HepG2 (cell line): Measurements from ENCODE around the gene IER2. TPM values are rescaled to one million over a fixed set of nuclear protein-coding genes. Genes with fewer than 3 reads are reported as not detected.

Experiments
- ARID5B ChIP-seq: IDR thresholded peaks from 2 replicates; pipeline ENCODE4 v1.4.0; 2020; ENCODE audit warnings: mild to moderate bottlenecking, missing genetic modification reagents
- GFI1 ChIP-seq: sonication (generic); formaldehyde crosslinking; IDR thresholded peaks from 2 replicates; pipeline ENCODE4 v1.5.0; 2020; ENCODE audit warnings: missing genetic modification reagents, mild to moderate bottlenecking, borderline replicate concordance
- KAT2B ChIP-seq: fragments of 150-350 bp; IDR thresholded peaks from 2 replicates; pipeline ENCODE4 v1.6.1; 2014; ENCODE audit warnings: low read depth, low read length, borderline replicate concordance
- KDM5B ChIP-seq: sonication (generic); formaldehyde crosslinking; IDR thresholded peaks from 2 replicates; pipeline ENCODE4 v1.4.0; 2020; ENCODE audit warnings: missing genetic modification reagents, mild to moderate bottlenecking, borderline replicate concordance
- PBX2 ChIP-seq: IDR thresholded peaks from 2 replicates; pipeline ENCODE4 v1.6.1; 2016; ENCODE audit warnings: control low read depth
- SRSF4 ChIP-seq: fragments of 200-400 bp; formaldehyde crosslinking; IDR thresholded peaks from one replicate; pipeline ENCODE4 v1.6.1; 2018; ENCODE audit warnings: mild to moderate bottlenecking, low read depth, low read length, moderate library complexity; ENCODE audit not compliant: poor library complexity, severe bottlenecking
- STAT6 ChIP-seq: sonication (generic); formaldehyde crosslinking; IDR thresholded peaks from 2 replicates; pipeline ENCODE4 v1.4.0; 2020; ENCODE audit warnings: missing genetic modification reagents, mild to moderate bottlenecking, borderline replicate concordance
- THAP9 ChIP-seq: sonication (generic); formaldehyde crosslinking; IDR thresholded peaks from 2 replicates; pipeline ENCODE4; 2020; ENCODE audit warnings: missing genetic modification reagents, mild to moderate bottlenecking, borderline replicate concordance
- THRA ChIP-seq: sonication (generic); formaldehyde crosslinking; IDR thresholded peaks from 2 replicates; pipeline ENCODE4 v1.4.0; 2020; ENCODE audit warnings: missing genetic modification reagents, borderline replicate concordance
- ZNF564 ChIP-seq: sonication (generic); formaldehyde crosslinking; IDR thresholded peaks from 2 replicates; pipeline ENCODE4 v1.8.1; 2023; ENCODE audit warnings: mild to moderate bottlenecking, missing genetic modification reagents
- ZNF816 ChIP-seq: sonication (generic); formaldehyde crosslinking; IDR thresholded peaks from 2 replicates; pipeline ENCODE4 v1.8.0; 2022; ENCODE audit warnings: missing genetic modification reagents, mild to moderate bottlenecking, borderline replicate concordance
- polyA plus RNA-seq, 8 experiments: library from polyadenylated mRNA; depleted of rRNA in 3 of 8; stranded (reverse) in 7 of 8; unstranded in 1 of 8; fragments of >200 nt; fragmentation: Illumina TruSeq in 4 of 8; extraction: Trizol in 4 of 8; gene quantifications; 2 replicates each; pipeline versions ENCODE4 v1.2.1 to v1.2.3, GENCODE V29; 2011 to 2016; ENCODE audit warnings: low read depth in 4 of 8, missing spikeins in 1 of 8, mixed read lengths in 1 of 8; ENCODE audit not compliant: insufficient read depth in 1 of 8
- total RNA-seq, 5 experiments: library from RNA; depleted of rRNA; stranded (reverse); fragments of >200 nt; fragmentation: Illumina TruSeq; extraction: Trizol; gene quantifications; 2 replicates each; pipeline ENCODE4 v1.2.3, GENCODE V29; 2016; ENCODE audit warnings: low read depth in 1 of 5

IER2 gene
- total and polyA plus RNA-seq, 2 of the 13 experiments (the other 11 are each of a cell fraction or from before 2014, with no cell fraction given) = 10.1 to 14.3 TPM

- TF ChIP-seq THAP9 (CRISPR knock-in tag) (no peak), STAT6 (CRISPR knock-in tag) (no peak), PBX2 (CRISPR knock-in tag) (no peak), SRSF4 (no peak), ARID5B (CRISPR knock-in tag) (no peak), KDM5B (no peak), THRA (CRISPR knock-in tag) (peak; percentile 86; the same call in 1 of the 2 replicates), ZNF816 (CRISPR knock-in tag) (peak; percentile 89), KAT2B (no peak), ZNF564 (CRISPR knock-in tag) (no peak), GFI1 (no peak)
Measured at GRCh38 chr19:13155472-13156359, 5.5 kb downstream of the IER2 start (continued).
